GM12878 (cell line): ENCODE results near the gene UBASH3A. TPM values are rescaled to one million over a fixed set of nuclear protein-coding genes. Genes with fewer than 3 reads are reported as not detected.

Experiments
- CREB1 ChIP-seq: IDR thresholded peaks from 2 replicates; pipeline ENCODE4 v1.6.1; 2012; ENCODE audit warnings: low read depth, mild to moderate bottlenecking, inconsistent platforms
- DPF2 ChIP-seq: fragments of 450-650 bp; IDR thresholded peaks from 2 replicates; pipeline ENCODE4 v1.6.1; 2017; ENCODE audit warnings: mild to moderate bottlenecking
- ELK1 ChIP-seq: IDR thresholded peaks from 2 replicates; pipeline ENCODE4 v1.6.1; 2012; ENCODE audit warnings: low read depth, low read length, improper control_type of control experiment
- JUNB ChIP-seq: IDR thresholded peaks from 2 replicates; pipeline ENCODE4 v1.6.1; 2016; ENCODE audit warnings: antibody characterized with exemption, mild to moderate bottlenecking
- NBN ChIP-seq: fragments of 450-650 bp; IDR thresholded peaks from 2 replicates; pipeline ENCODE4 v1.6.1; 2016
- NFXL1 ChIP-seq: fragments of 450-650 bp; IDR thresholded peaks from 2 replicates; pipeline ENCODE4 v1.6.1; 2017; ENCODE audit warnings: antibody characterized with exemption, mild to moderate bottlenecking, borderline replicate concordance
- ZBTB40 ChIP-seq: fragments of 450-650 bp; IDR thresholded peaks from 2 replicates; pipeline ENCODE4 v1.6.1; 2016; ENCODE audit warnings: mild to moderate bottlenecking, moderate library complexity, borderline replicate concordance
- polyA plus RNA-seq, 11 experiments: library from polyadenylated mRNA; depleted of rRNA in 4 of 11; unstranded in 6 of 11; stranded (reverse) in 5 of 11; fragments of >200 nt; fragmentation: Nextera tagmentation in 4 of 11; fragmentation: Illumina TruSeq in 1 of 11; extraction: Ambion mirVana in 4 of 11; extraction: Trizol in 1 of 11; gene quantifications; 1 replicate in 1 of 11; 2 replicates in 10 of 11; pipeline versions ENCODE4 v1.2.1 to v1.2.3, GENCODE V29; 2011 to 2016; ENCODE audit warnings: inconsistent platforms in 2 of 11, missing spikeins in 2 of 11, low read depth in 1 of 11
- total RNA-seq, 4 experiments: library from RNA; depleted of rRNA in 3 of 4; stranded (reverse); fragments of >200 nt in 3 of 4; fragmentation: Illumina TruSeq in 1 of 4; extraction: Trizol in 1 of 4; gene quantifications; 2 replicates each; pipeline versions ENCODE4 v1.2.1 to v1.2.3, GENCODE V29; 2013 to 2021
- TF ChIP-seq, protein P1 (sequence below): fragments of 450-650 bp; IDR thresholded peaks from 2 replicates; pipeline ENCODE4 v1.6.1; 2017; ENCODE audit warnings: mild to moderate bottlenecking, moderate library complexity
- TF ChIP-seq, protein P2 (sequence below): fragments of 450-650 bp; formaldehyde crosslinking; IDR thresholded peaks from 2 replicates; pipeline ENCODE4 v1.4.0; 2022; ENCODE audit warnings: mild to moderate bottlenecking, moderate library complexity
- TF ChIP-seq, protein P3 (sequence below): fragments of 450-650 bp; IDR thresholded peaks from 2 replicates; pipeline ENCODE4 v1.6.1; 2018; ENCODE audit warnings: mild to moderate bottlenecking, low read depth, moderate library complexity; ENCODE audit not compliant: partially characterized antibody
- TF ChIP-seq, protein P4 (sequence below): fragments of 450-650 bp; IDR thresholded peaks from 2 replicates; pipeline ENCODE4 v1.6.1; 2016; ENCODE audit warnings: mild to moderate bottlenecking

UBASH3A gene
- total and polyA plus RNA-seq, 10 of the 15 experiments (the other 5 are each of a cell fraction or from before 2014, with no cell fraction given), result 0.04 to 0.39 (median 0.23) TPM; not detected in 1

DNA sequence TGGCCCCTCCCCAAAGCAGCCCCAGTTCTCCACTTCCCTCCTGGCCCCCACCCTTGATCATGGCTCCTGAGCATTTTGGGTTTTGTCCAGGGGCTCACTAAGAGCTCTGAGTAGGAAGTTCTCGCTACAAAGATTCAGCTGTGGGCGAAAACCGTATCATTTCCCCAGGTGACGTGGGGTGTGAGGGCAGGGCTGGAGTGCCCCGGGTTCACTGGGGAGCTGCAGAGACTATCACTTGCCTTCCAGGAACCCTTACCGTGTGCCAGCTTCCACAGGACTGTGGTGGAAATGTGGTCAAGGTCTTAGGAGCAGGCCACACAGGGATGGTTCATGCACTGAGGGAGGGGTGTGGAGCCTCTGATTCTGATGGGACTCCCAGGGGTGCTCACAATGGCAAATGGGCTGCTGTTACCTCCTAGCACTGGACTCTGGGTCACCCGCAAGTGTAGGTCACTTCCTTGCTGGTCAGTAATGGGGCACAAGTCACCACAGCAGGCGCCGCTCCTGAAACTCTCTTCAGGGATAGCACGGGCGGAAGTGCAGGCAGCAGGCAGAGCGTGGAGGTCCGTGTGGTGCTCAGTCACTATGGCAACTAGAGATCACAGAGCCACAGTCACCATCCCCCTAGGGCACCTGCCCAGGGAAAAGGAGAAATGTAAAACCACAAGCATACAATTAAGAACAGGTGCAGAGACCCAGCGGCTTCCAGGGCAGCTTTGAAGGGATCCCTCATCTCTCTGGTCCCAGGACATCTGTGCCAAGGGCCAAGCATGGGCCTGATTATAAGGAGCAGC lies 56.9 kb downstream of the UBASH3A start (continued):
- TF ChIP-seq, protein P1, sequence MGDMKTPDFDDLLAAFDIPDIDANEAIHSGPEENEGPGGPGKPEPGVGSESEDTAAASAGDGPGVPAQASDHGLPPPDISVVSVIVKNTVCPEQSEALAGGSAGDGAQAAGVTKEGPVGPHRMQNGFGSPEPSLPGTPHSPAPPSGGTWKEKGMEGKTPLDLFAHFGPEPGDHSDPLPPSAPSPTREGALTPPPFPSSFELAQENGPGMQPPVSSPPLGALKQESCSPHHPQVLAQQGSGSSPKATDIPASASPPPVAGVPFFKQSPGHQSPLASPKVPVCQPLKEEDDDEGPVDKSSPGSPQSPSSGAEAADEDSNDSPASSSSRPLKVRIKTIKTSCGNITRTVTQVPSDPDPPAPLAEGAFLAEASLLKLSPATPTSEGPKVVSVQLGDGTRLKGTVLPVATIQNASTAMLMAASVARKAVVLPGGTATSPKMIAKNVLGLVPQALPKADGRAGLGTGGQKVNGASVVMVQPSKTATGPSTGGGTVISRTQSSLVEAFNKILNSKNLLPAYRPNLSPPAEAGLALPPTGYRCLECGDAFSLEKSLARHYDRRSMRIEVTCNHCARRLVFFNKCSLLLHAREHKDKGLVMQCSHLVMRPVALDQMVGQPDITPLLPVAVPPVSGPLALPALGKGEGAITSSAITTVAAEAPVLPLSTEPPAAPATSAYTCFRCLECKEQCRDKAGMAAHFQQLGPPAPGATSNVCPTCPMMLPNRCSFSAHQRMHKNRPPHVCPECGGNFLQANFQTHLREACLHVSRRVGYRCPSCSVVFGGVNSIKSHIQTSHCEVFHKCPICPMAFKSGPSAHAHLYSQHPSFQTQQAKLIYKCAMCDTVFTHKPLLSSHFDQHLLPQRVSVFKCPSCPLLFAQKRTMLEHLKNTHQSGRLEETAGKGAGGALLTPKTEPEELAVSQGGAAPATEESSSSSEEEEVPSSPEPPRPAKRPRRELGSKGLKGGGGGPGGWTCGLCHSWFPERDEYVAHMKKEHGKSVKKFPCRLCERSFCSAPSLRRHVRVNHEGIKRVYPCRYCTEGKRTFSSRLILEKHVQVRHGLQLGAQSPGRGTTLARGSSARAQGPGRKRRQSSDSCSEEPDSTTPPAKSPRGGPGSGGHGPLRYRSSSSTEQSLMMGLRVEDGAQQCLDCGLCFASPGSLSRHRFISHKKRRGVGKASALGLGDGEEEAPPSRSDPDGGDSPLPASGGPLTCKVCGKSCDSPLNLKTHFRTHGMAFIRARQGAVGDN, result peak; percentile 33
- TF ChIP-seq, protein P2, sequence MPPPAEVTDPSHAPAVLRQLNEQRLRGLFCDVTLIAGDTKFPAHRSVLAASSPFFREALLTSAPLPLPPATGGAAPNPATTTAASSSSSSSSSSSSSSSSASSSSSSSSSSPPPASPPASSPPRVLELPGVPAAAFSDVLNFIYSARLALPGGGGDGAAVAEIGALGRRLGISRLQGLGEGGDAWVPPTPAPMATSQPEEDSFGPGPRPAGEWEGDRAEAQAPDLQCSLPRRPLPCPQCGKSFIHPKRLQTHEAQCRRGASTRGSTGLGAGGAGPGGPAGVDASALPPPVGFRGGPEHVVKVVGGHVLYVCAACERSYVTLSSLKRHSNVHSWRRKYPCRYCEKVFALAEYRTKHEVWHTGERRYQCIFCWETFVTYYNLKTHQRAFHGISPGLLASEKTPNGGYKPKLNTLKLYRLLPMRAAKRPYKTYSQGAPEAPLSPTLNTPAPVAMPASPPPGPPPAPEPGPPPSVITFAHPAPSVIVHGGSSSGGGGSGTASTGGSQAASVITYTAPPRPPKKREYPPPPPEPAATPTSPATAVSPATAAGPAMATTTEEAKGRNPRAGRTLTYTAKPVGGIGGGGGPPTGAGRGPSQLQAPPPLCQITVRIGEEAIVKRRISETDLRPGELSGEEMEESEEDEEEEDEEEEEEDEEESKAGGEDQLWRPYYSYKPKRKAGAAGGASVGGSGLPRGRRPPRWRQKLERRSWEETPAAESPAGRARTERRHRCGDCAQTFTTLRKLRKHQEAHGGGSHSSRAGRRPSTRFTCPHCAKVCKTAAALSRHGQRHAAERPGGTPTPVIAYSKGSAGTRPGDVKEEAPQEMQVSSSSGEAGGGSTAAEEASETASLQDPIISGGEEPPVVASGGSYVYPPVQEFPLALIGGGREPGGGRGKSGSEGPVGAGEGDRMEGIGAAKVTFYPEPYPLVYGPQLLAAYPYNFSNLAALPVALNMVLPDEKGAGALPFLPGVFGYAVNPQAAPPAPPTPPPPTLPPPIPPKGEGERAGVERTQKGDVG (CRISPR knock-in tag), result no peak
- no peak for TF ChIP-seq JUNB
- peak; percentile 51 for TF ChIP-seq ELK1
- TF ChIP-seq NBN, result peak; percentile 79
- TF ChIP-seq CREB1, result no peak
- peak; percentile 92 for TF ChIP-seq DPF2
- TF ChIP-seq NFXL1, result no peak
- TF ChIP-seq, protein P3, sequence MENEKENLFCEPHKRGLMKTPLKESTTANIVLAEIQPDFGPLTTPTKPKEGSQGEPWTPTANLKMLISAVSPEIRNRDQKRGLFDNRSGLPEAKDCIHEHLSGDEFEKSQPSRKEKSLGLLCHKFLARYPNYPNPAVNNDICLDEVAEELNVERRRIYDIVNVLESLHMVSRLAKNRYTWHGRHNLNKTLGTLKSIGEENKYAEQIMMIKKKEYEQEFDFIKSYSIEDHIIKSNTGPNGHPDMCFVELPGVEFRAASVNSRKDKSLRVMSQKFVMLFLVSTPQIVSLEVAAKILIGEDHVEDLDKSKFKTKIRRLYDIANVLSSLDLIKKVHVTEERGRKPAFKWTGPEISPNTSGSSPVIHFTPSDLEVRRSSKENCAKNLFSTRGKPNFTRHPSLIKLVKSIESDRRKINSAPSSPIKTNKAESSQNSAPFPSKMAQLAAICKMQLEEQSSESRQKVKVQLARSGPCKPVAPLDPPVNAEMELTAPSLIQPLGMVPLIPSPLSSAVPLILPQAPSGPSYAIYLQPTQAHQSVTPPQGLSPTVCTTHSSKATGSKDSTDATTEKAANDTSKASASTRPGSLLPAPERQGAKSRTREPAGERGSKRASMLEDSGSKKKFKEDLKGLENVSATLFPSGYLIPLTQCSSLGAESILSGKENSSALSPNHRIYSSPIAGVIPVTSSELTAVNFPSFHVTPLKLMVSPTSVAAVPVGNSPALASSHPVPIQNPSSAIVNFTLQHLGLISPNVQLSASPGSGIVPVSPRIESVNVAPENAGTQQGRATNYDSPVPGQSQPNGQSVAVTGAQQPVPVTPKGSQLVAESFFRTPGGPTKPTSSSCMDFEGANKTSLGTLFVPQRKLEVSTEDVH, result no peak
- TF ChIP-seq ZBTB40, result peak; percentile 43; the same call in 1 of the 2 replicates
- TF ChIP-seq, protein P4, sequence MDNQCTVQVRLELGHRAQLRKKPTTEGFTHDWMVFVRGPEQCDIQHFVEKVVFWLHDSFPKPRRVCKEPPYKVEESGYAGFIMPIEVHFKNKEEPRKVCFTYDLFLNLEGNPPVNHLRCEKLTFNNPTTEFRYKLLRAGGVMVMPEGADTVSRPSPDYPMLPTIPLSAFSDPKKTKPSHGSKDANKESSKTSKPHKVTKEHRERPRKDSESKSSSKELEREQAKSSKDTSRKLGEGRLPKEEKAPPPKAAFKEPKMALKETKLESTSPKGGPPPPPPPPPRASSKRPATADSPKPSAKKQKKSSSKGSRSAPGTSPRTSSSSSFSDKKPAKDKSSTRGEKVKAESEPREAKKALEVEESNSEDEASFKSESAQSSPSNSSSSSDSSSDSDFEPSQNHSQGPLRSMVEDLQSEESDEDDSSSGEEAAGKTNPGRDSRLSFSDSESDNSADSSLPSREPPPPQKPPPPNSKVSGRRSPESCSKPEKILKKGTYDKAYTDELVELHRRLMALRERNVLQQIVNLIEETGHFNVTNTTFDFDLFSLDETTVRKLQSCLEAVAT, result peak; percentile 71
